MCF 10A (cell line): ENCODE results near the gene ARHGAP22. TPM values are rescaled to one million over a fixed set of nuclear protein-coding genes. Genes with fewer than 3 reads are reported as not detected.

Experiments
- BruUV-seq: library from RNA; stranded (reverse); fragments of 400-500 nt; replicated peaks from 2 replicates; lab custom pipeline; 2021; lab: Mats Ljungman, UMichigan
- CTCF ChIA-PET: fragments of 300-600 bp; sonication (Branson Sonifier 250); formaldehyde crosslinking; extraction: SDS; loops from one replicate; lab custom pipeline; 2021; ENCODE audit warnings: antibody characterized with exemption, inconsistent platforms; lab: Yijun Ruan, JAX
- POLR2A ChIA-PET: fragments of 300-600, 350-650 bp; sonication (Branson Sonifier 250); formaldehyde crosslinking; extraction: SDS; loops from one replicate; lab custom pipeline; 2020; ENCODE audit warnings: antibody characterized with exemption, inconsistent platforms; lab: Yijun Ruan, JAX
- DNase-seq: peaks from one replicate; pipeline ENCODE4 v3.0.0-alpha.2; 2018; ENCODE audit not compliant: unreplicated experiment
- H3K27ac Mint-ChIP-seq: one replicate; pipeline ENCODE4 v1.8.0; 2022; ENCODE audit warnings: mild to moderate bottlenecking, low read depth, mixed read lengths; ENCODE audit not compliant: unreplicated experiment
- H3K27me3 Mint-ChIP-seq: one replicate; pipeline ENCODE4 v1.8.0; 2022; ENCODE audit warnings: mixed read lengths; ENCODE audit not compliant: insufficient read depth, unreplicated experiment
- H3K36me3 Mint-ChIP-seq: one replicate; pipeline ENCODE4 v1.8.0; 2022; ENCODE audit warnings: mild to moderate bottlenecking, moderate library complexity, mixed read lengths; ENCODE audit not compliant: insufficient read depth, unreplicated experiment
- H3K4me1 Mint-ChIP-seq: one replicate; pipeline ENCODE4 v1.8.0; 2022; ENCODE audit warnings: mixed read lengths; ENCODE audit not compliant: insufficient read depth, unreplicated experiment
- H3K4me3 Mint-ChIP-seq: one replicate; pipeline ENCODE4 v1.8.0; 2022; ENCODE audit warnings: mild to moderate bottlenecking, moderate library complexity, mixed read lengths; ENCODE audit not compliant: unreplicated experiment
- H3K9me3 Mint-ChIP-seq: one replicate; pipeline ENCODE4 v1.8.0; 2022; ENCODE audit warnings: mixed read lengths; ENCODE audit not compliant: unreplicated experiment
- intact Hi-C: fragments of 100-400 bp; cut with micrococcal nuclease; formaldehyde crosslinking; loops from 2 replicates; pipeline ENCODE4 v1.14.1; 2022
- total RNA-seq: library from RNA; stranded (reverse); gene quantifications from 2 replicates; pipeline ENCODE4 v1.2.3, GENCODE V29; 2022
- TF ChIP-seq, protein P1 (sequence below): fragments of 200-600 bp; IDR thresholded peaks from one replicate; pipeline ENCODE4 v1.8.0; 2022; ENCODE audit warnings: antibody characterized with exemption, mild to moderate bottlenecking; ENCODE audit not compliant: unreplicated experiment

Gene ARHGAP22
- total RNA-seq, 1 experiment from 2014 or later = 6.3 TPM

DNA sequence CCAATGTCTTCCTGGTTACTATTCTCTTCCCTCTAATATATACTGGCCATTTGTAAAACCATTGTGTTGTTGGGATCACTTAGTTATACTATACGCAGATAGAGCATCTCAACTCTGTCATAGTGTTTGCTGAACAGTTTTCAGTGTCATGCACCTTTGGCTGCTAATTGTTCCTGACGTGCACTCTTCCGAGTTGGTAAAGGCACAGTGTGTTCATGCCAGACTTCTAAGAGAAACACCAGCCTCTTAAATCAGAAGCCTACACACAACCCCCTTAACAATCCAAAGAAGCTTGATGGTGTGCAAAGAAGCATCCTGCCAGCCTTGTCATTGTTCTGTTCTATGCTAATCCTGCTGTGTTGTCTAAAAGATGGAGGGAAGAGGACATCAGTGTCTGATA, 167.3 kb downstream of the ARHGAP22 start:
- no TSS peak for BruUV-seq
- Mint-ChIP-seq H3K4me1 (peaks cover 5% of the 10 kb centered on the region), H3K27ac (no peak overlapping the region), H3K4me3 (no peak overlapping the region), H3K27me3 (no peaks in the 10 kb centered on the region), H3K36me3 (peaks cover 12% of the 10 kb centered on the region), H3K9me3 (no peaks in the 10 kb centered on the region)
- TF ChIP-seq, protein P1, sequence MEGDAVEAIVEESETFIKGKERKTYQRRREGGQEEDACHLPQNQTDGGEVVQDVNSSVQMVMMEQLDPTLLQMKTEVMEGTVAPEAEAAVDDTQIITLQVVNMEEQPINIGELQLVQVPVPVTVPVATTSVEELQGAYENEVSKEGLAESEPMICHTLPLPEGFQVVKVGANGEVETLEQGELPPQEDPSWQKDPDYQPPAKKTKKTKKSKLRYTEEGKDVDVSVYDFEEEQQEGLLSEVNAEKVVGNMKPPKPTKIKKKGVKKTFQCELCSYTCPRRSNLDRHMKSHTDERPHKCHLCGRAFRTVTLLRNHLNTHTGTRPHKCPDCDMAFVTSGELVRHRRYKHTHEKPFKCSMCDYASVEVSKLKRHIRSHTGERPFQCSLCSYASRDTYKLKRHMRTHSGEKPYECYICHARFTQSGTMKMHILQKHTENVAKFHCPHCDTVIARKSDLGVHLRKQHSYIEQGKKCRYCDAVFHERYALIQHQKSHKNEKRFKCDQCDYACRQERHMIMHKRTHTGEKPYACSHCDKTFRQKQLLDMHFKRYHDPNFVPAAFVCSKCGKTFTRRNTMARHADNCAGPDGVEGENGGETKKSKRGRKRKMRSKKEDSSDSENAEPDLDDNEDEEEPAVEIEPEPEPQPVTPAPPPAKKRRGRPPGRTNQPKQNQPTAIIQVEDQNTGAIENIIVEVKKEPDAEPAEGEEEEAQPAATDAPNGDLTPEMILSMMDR = no peak
- DNase-seq = no peak
- ChIA-PET CTCF (interaction anchor here (1.0 to 1.6 kb wide), 2 partner anchors 63 to 114 kb away, joined by 3 to 4 read pairs; no protein-coding TSS in a partner anchor), POLR2A (interaction anchor here (0.8 to 1.3 kb wide), 2 partner anchors 13 to 18 kb away, joined by 3 to 4 read pairs; no protein-coding TSS in a partner anchor)
- intact Hi-C loops = no loop called here

DNA sequence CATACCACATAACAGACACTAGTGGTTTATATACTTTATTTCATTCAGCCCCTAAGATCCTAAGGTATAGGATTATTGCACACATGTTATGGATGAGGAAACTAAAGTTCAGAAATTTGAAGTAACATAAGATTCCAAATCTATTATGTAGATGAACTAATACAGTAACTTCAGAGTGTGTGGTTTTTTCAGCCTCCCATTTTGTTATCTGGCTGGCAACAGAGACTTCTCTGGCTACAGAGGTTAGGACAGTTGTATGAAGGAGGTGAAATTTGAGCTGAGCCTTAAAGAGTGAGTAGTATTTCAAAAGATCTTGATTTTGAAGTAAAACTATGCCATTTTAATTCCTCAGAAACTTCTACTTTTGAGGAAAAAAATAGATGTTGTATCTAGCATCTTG, 173.0 kb downstream of the ARHGAP22 start:
- Mint-ChIP-seq H3K27me3 (no peaks in the 10 kb centered on the region), H3K27ac (no peak overlapping the region), H3K36me3 (peaks cover 10% of the 10 kb centered on the region), H3K4me1 (no peaks in the 10 kb centered on the region), H3K9me3 (no peaks in the 10 kb centered on the region), H3K4me3 (no peak overlapping the region)
- intact Hi-C loops = no loop called here
- DNase-seq = no peak
- TF ChIP-seq, protein P1 = no peak
- BruUV-seq = no TSS peak
- POLR2A ChIA-PET = no interaction called here
- CTCF ChIA-PET = interaction anchor here (1.9 kb wide), 1 partner anchor 224 kb away, joined by 8 read pairs; no protein-coding TSS in a partner anchor

DNA sequence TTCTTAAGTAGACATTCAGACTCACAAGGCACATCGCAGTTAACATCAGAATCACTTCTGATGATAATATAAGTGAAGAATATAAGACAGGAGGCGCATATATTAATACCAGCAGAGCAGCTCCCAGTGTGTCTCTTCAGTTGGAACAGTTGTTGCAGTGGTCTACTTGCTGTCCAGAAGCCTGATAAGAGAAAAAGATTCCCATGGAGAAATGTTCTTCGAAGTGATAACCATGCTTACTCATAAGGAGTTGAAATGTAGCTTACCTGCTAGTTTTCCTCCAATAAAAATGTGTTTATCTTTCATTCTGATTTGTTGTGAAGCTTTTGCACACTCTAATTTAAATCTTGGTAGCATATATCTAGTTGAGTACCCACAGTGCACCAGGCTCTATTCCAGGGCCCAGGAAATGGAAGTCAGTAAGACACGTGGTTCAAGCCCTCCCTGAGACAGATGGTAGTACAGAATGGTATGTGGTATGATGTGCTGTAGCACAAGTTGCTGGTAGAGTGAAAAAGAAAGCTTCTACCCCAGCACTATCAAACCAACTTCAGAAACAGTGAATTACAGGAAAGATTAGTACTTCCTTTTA, 174.4 kb downstream of the ARHGAP22 start:
- no TSS peak for BruUV-seq

DNA sequence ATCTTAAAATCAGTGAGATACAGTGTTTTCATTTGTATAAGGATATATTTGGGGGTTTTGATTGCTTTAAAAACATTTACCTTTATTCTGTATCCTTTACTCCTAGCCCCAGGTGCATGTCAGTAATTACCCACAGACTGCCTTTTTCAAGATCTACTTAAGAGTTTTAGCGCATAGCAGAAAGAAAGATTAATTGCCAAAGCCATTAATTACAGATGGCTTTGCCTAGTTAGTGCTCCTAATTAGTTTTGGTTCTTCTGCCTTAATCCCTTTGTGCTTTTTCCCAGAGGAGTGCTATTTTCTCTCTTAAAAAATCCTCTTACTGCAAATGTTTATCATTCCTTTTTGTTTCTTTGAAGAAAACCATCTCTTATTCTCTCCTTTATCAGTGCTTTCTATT, 175.6 kb downstream of the ARHGAP22 start:
- intact Hi-C loops = no loop called here
- no peak overlapping the region for H3K27ac Mint-ChIP-seq
- no peaks in the 10 kb centered on the region for H3K27me3 Mint-ChIP-seq
- peaks cover 16% of the 10 kb centered on the region for H3K36me3 Mint-ChIP-seq
- TF ChIP-seq, protein P1 = no peak
- ChIA-PET CTCF (no interaction called here), POLR2A (interaction anchor here (0.7 kb wide), 1 partner anchor 67 kb away, joined by 3 read pairs; no protein-coding TSS in a partner anchor)
- no TSS peak for BruUV-seq
- H3K4me1 Mint-ChIP-seq = no peaks in the 10 kb centered on the region
- H3K9me3 Mint-ChIP-seq = no peaks in the 10 kb centered on the region
- H3K4me3 Mint-ChIP-seq = no peak overlapping the region
- DNase-seq = no peak

More for the DNA sequence above, 174.4 kb downstream of the ARHGAP22 start:
- intact Hi-C loops = no loop called here
- DNase-seq = no peak
- CTCF ChIA-PET = interaction anchor here (0.6 kb wide), 1 partner anchor 49 kb away, joined by 3 read pairs; no protein-coding TSS in a partner anchor
- Mint-ChIP-seq H3K9me3 (no peaks in the 10 kb centered on the region), H3K4me1 (no peaks in the 10 kb centered on the region), H3K27me3 (no peaks in the 10 kb centered on the region), H3K27ac (no peak overlapping the region), H3K36me3 (peaks cover 16% of the 10 kb centered on the region), H3K4me3 (no peak overlapping the region)
- TF ChIP-seq, protein P1 = no peak
- POLR2A ChIA-PET = no interaction called here
